Stimulated activated naive B cell treated with anti-CD40 and anti-IgM and Interleukin-4, amounts not matched to agents 10 μg/mL and 1 μg/mL and 100 μg/mL, for 72 hours (primary cell): ENCODE measurements around the gene QSOX2.
"Not testable (repeated sequence)": the region's sequence is repeated elsewhere in the genome, so short reads cannot be mapped to it uniquely, and the experiment has no call there.

Source experiments
- ATAC-seq, 2 donors: fragments of 150-1000 bp; cut with Tn5 transposase; replicated peaks; 2 replicates each; pipeline ENCODE4 v1.10.0; 2021; ENCODE audit warnings: moderate library complexity in 1 of 2
- DNase-seq: peaks from one replicate; pipeline ENCODE4 v3.0.0; 2021
- H3K27ac Mint-ChIP-seq: one replicate; pipeline ENCODE4 v1.8.0; 2022; ENCODE audit warnings: mild to moderate bottlenecking, mixed read lengths
- H3K27me3 Mint-ChIP-seq, 2 donors: one replicate each; pipeline ENCODE4 v1.8.0; 2022; ENCODE audit warnings: mixed read lengths in 2 of 2
- H3K36me3 Mint-ChIP-seq, 2 donors: one replicate each; pipeline ENCODE4 v1.8.0; 2022; ENCODE audit warnings: mixed read lengths in 2 of 2, mild to moderate bottlenecking in 1 of 2
- H3K4me1 Mint-ChIP-seq, 2 donors: one replicate each; pipeline ENCODE4 v1.8.0; 2022; ENCODE audit warnings: mixed read lengths in 2 of 2, mild to moderate bottlenecking in 1 of 2
- H3K4me3 Mint-ChIP-seq, 2 donors: one replicate each; pipeline ENCODE4 v1.8.0; 2022; ENCODE audit warnings: mild to moderate bottlenecking in 2 of 2, mixed read lengths in 2 of 2, moderate library complexity in 1 of 2
- H3K9me3 Mint-ChIP-seq, 2 donors: one replicate each; pipeline ENCODE4 v1.8.0; 2022; ENCODE audit warnings: mixed read lengths in 2 of 2, mild to moderate bottlenecking in 1 of 2

QSOX2 gene

DNA sequence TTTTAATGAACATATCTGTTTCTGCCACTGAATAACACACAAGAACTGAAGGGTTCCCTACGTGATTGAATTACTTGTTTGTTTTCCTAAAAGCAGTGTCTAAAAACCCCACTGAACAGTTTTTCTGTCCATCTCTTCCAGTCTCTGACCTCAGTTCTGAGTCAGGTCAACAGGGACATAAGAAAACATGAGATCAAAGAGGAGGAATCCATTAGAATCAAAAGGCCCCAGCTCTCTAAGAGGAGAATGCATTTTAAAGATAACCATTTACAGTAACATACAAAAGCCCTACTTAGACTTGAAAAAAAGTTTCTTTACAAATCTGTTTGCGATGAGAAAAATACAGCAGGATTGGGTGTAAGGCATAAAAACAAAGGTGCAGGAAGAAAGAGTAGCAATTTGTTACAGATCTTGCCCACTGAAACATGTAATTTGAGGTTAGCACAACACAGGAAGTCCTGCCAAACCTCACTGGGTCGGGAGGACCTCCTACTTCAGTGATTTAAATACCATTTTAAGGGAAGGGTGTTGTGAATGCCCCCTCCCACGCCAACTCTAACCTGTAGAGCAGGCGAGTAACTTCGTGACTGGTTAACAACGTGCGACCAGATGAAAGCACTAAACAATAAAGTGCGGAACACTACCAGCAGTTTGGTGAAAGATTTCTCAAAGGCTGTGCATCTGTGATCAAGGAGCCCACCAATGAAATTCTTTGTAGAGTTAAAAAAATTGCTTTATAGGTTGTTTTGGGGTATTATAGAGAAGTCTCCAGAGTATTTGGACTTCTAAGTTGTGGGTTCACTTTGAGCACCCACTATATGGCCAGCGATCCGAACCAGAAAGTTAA is 1.3 kb downstream of the QSOX2 start:
- ATAC-seq (peak; percentile 80 to 81), DNase-seq (peak; percentile 82)
- H3K27ac Mint-ChIP-seq = peak overlapping the region; percentile 97
- H3K27me3 Mint-ChIP-seq = no peaks in the 10 kb centered on the region
- H3K4me1 Mint-ChIP-seq = peaks cover 45 to 73% of the 10 kb centered on the region in 2 donors
- H3K4me3 Mint-ChIP-seq = peak overlapping the region; percentile 93 to 97
- H3K9me3 Mint-ChIP-seq = no peaks in the 10 kb centered on the region
- peaks cover 27 to 41% of the 10 kb centered on the region in 2 donors for H3K36me3 Mint-ChIP-seq

DNA sequence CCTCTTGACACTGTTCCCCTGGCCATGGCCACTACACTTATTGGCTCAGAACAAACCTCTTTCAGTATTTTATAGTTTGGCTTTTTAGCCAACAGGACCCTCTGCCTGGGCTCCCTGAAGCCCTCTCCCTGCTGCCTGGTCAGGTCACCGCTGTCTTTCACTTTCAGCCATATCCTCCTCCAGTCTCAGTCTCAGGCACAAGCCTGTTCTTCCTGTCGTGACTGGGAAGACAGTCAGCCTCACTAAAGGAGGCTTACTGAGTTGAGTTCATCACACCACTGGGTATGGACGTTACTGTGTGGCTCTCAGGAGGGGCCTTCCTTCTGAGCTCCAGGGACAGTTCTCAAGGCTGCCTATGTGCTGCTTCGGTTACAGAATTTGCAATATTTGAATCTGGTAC is 2.0 kb downstream of the QSOX2 start:
- Mint-ChIP-seq H3K4me1 (peaks cover 52 to 80% of the 10 kb centered on the region in 2 donors), H3K4me3 (peak overlapping the region; percentile 93 to 97), H3K27me3 (no peaks in the 10 kb centered on the region), H3K36me3 (peaks cover 27 to 42% of the 10 kb centered on the region in 2 donors), H3K9me3 (no peaks in the 10 kb centered on the region), H3K27ac (peak overlapping the region; percentile 97)
- DNase-seq = no peak
- no peak for ATAC-seq

DNA sequence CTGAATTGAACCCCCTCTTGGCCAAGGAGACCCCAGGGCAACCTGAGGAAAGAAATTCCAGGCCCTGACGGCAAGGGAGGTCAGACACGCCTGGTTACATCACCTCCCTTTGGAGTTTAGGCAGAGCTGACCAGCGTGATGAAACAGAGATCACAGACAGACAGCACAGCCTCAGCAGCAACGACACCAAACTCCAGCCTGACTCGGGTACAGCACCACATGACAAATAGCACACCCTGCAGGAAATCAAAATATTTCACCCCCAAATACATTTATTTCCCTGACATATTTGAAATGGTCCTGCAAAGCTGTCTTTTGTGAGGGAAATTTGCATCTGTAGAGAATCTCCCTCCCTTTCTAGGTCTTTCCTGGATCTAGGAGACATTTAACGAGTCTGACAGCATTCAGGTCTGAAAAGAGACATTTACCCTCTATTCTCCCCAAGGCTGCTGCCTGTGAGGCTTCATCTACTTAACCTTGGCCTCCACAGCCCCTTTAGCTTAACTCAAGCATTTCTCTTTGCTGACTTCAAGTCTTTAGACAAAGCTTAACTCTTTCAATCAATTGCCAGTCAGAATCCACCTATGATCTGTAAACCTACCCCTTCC is 2.6 kb downstream of the QSOX2 start:
- no peaks in the 10 kb centered on the region for H3K27me3 Mint-ChIP-seq
- H3K4me1 Mint-ChIP-seq = peaks cover 58 to 86% of the 10 kb centered on the region in 2 donors
- DNase-seq (no peak), ATAC-seq (no peak)
- H3K9me3 Mint-ChIP-seq = no peaks in the 10 kb centered on the region
- H3K27ac Mint-ChIP-seq = peak overlapping the region; percentile 97
- peaks cover 32 to 42% of the 10 kb centered on the region in 2 donors for H3K36me3 Mint-ChIP-seq
- peak overlapping the region; percentile 93 to 97 for H3K4me3 Mint-ChIP-seq

- no peak for ATAC-seq
- Mint-ChIP-seq H3K4me1 (peaks cover 63 to 89% of the 10 kb centered on the region in 2 donors), H3K36me3 (peaks cover 38 to 46% of the 10 kb centered on the region in 2 donors), H3K9me3 (no peaks in the 10 kb centered on the region), H3K4me3 (peak overlapping the region; percentile 93 to 97), H3K27me3 (no peaks in the 10 kb centered on the region), H3K27ac (peak overlapping the region; percentile 65)
- DNase-seq = no peak
Observed at GRCh38 chr9:136242248-136242647, 3.4 kb downstream of the QSOX2 start.

GRCh38 chr9:136241542-136241941 is 4.1 kb downstream of the QSOX2 start:
- Mint-ChIP-seq H3K4me1 (peaks cover 63 to 85% of the 10 kb centered on the region in 2 donors), H3K27ac (peak overlapping the region; percentile 65), H3K27me3 (no peaks in the 10 kb centered on the region), H3K9me3 (no peaks in the 10 kb centered on the region), H3K4me3 (peak overlapping the region; percentile 41 to 93), H3K36me3 (peaks cover 38 to 46% of the 10 kb centered on the region in 2 donors)
- ATAC-seq (no peak), DNase-seq (no peak)

DNA sequence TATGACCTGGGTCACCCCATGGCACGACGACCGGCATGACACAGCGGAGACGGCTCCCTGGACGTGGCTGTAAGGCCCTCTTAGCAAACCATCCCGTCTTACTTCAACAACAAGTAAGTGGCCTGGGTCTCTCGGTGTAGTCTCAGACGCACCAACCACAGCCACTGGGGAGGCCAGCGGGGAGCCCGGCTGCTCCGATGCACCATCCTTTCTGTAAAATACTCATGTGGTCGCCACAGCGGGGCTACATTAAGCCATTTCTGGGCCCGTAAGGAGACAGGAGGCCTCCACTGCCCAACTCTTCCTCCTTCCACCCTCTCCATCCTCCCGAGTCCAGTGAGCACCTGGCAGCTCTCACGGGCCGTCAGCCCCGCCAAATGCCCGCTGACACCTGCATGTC is 4.7 kb downstream of the QSOX2 start:
- no peak for DNase-seq
- H3K27me3 Mint-ChIP-seq = no peaks in the 10 kb centered on the region
- ATAC-seq = no peak
- H3K4me3 Mint-ChIP-seq = peak overlapping the region; percentile 41 to 93
- no peaks in the 10 kb centered on the region for H3K9me3 Mint-ChIP-seq
- peaks cover 39 to 52% of the 10 kb centered on the region in 2 donors for H3K36me3 Mint-ChIP-seq
- H3K4me1 Mint-ChIP-seq = peaks cover 62 to 88% of the 10 kb centered on the region in 2 donors
- peak overlapping the region; percentile 65 for H3K27ac Mint-ChIP-seq

DNA sequence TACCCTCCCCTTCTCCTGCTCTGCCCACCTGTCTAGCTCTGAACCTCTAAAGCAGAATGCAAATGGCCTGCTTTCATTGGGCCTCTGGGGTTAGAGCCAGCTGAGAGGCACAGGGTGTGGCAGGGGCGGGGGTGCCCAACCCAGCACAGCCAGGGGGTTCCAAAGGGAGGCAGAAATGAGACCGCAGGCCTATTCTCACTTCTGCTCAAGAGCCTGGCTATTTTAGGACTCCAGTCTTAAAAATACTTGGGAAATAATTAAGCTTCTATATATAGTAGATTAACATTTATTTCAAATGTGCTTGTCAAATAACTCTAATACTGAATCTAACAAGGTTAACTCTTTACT is 5.7 kb downstream of the QSOX2 start:
- H3K27ac Mint-ChIP-seq = peak overlapping the region; percentile 82
- ATAC-seq (peak; percentile 83 to 84), DNase-seq (peak; percentile 68)
- no peaks in the 10 kb centered on the region for H3K27me3 Mint-ChIP-seq
- H3K4me1 Mint-ChIP-seq = peaks cover 63 to 94% of the 10 kb centered on the region in 2 donors
- H3K4me3 Mint-ChIP-seq = peak overlapping the region; percentile 78 to 93
- peaks cover 49 to 59% of the 10 kb centered on the region in 2 donors for H3K36me3 Mint-ChIP-seq
- no peaks in the 10 kb centered on the region for H3K9me3 Mint-ChIP-seq

DNA sequence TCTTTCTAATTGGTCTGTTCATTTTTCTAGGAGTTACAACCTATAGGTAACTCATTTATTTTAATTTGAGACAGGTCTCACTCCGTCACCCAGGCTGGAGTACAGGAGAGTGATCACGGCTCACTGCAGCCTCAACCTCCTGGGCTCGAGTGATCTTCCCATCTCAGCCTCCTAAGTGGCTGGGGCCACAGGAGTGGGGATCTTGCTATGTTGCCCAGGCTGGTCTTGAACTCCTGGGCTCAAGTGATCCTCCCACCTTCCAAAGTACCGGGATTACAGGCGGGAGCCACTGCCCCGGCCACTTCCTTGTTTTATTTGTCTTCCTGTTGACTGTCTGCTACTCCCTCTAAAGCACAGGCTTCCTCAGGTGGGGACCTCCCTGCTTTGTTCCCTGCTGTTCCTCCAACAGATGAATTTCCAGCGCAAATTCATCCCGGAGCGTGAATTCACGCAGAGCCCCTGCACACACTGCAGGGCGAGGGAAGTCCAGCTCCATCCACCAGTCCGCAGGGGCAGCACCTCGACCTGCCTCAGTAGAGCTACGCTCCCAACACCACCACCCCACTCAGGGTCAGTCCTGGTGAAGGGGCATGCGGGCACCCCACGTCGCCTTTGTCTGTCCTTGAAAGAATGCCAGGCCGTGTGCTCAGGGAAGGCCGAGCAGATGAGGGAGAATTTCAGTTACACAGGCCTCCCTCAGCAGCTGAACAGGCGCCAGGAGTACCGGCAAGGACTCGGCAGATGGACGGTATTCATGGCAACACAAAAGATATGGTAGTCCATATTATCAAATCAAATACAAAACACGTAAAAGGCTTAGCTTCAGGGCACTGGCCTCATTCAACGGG is 6.3 kb downstream of the QSOX2 start:
- peak overlapping the region; percentile 78 to 93 for H3K4me3 Mint-ChIP-seq
- ATAC-seq = no peak
- peaks cover 52 to 59% of the 10 kb centered on the region in 2 donors for H3K36me3 Mint-ChIP-seq
- no peaks in the 10 kb centered on the region for H3K9me3 Mint-ChIP-seq
- peaks cover 66 to 94% of the 10 kb centered on the region in 2 donors for H3K4me1 Mint-ChIP-seq
- DNase-seq = no peak
- peak overlapping the region; percentile 82 for H3K27ac Mint-ChIP-seq
- H3K27me3 Mint-ChIP-seq = no peaks in the 10 kb centered on the region

DNA sequence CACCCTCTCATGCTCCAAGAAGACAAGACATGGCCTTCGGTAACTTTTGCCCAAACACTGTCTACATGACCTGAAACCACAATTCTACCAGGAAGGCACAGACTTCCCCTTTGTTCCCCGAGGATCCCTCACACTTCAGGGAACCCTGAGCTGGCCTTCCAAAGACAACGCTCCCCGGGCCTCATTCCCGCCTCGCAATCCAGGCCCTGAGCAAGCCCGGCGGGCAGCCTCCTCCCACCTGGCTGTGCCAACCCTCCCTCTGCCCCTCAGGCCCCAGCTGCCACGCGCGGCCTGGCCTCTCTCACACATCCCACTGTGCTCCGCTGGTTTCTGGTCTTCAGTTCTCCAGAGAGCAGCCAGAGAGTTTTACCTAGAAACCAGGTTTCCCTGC is 7.3 kb downstream of the QSOX2 start:
- Mint-ChIP-seq H3K27ac (peak overlapping the region; percentile 26), H3K4me3 (peak overlapping the region; percentile 78 to 93), H3K9me3 (peaks cover 0 to 1% of the 10 kb centered on the region in 2 donors), H3K36me3 (peaks cover 58 to 64% of the 10 kb centered on the region in 2 donors), H3K27me3 (no peaks in the 10 kb centered on the region), H3K4me1 (peaks cover 72 to 94% of the 10 kb centered on the region in 2 donors)
- DNase-seq = no peak
- no peak for ATAC-seq

GRCh38 chr9:136237486-136238341 is 7.9 kb downstream of the QSOX2 start:
- Mint-ChIP-seq H3K9me3 (peaks cover 0 to 1% of the 10 kb centered on the region in 2 donors), H3K27me3 (no peaks in the 10 kb centered on the region), H3K4me3 (peak overlapping the region; percentile 78 to 93), H3K36me3 (peaks cover 54 to 61% of the 10 kb centered on the region in 2 donors), H3K27ac (peak overlapping the region; percentile 37), H3K4me1 (peaks cover 70 to 94% of the 10 kb centered on the region in 2 donors)
- peak; percentile 60 to 65 for ATAC-seq
- peak; percentile 31 for DNase-seq

DNA sequence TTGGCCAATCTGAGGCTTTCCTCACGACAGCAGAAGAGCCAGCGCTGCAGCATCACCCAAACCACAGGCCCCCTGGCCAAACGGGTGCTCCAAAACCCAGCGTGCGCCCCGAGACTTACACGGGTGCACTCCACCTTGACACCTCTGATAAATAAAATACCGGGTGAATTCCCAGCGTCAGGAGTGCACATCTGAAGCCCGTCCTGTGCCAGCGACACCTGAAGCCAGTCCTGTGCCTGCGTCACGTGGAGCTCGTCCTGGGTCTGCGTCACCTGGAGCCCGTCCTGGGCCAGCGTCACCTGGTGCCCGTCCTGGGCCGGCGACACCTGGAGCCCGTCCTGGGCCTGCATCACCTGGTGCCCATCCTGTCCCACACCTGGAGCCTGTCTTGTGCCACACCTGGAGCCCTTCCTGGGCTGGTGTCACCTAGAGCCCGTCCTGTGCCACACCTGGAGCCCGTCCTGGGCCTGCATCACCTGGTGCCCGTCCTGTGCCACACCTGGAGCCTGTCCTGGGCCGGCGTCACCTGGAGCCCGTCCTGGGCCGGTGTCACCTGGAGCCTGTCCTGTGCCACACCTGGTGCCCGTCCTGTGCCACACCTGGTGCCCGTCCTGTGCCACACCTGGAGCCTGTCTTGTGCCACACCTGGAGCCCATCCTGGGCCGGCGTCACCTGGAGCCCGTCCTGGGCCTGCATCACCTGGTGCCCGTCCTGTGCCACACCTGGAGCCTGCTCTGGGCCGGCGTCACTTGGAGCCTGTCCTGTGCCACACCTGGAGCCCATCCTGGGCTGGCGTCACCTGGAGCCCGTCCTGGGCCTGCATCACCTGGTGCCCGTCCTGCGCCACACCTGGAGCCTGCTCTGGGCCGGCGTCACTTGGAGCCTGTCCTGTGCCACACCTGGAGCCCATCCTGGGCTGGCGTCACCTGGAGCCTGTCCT is 8.9 kb downstream of the QSOX2 start:
- Mint-ChIP-seq H3K4me1 (peaks cover 68 to 94% of the 10 kb centered on the region in 2 donors), H3K36me3 (peaks cover 53 to 59% of the 10 kb centered on the region in 2 donors)
- H3K4me3 Mint-ChIP-seq, H3K9me3 Mint-ChIP-seq, DNase-seq, H3K27ac Mint-ChIP-seq, ATAC-seq, H3K27me3 Mint-ChIP-seq: not testable (repeated sequence)

- ATAC-seq (no peak), DNase-seq (no peak)
- H3K27me3 Mint-ChIP-seq = no peaks in the 10 kb centered on the region
- peaks cover 51 to 58% of the 10 kb centered on the region in 2 donors for H3K36me3 Mint-ChIP-seq
- H3K4me3 Mint-ChIP-seq = no peak overlapping the region
- peaks cover 66 to 94% of the 10 kb centered on the region in 2 donors for H3K4me1 Mint-ChIP-seq
- no peak overlapping the region for H3K27ac Mint-ChIP-seq
- H3K9me3 Mint-ChIP-seq = peaks cover 0 to 1% of the 10 kb centered on the region in 2 donors
Observed at GRCh38 chr9:136235709-136236455, 9.7 kb downstream of the QSOX2 start.
